OCI-LY3 (cell line): Measurements from ENCODE around the gene ATP6V0C.

Experiments
- EZH2phosphoT487 ChIP-seq: fragments of 200-600 bp; shearing (Covaris generic); IDR thresholded peaks from 2 replicates; pipeline ENCODE4 v1.6.1; 2018; ENCODE audit warnings: antibody characterized with exemption, mixed run types, low read depth
- TF ChIP-seq, protein P1 (sequence below): fragments of 200-600, 300-600 bp; sonication (generic); IDR thresholded peaks from 2 replicates; pipeline ENCODE4 v1.5.1; 2014; ENCODE audit warnings: antibody characterized with exemption, low read length, low read depth

DNA sequence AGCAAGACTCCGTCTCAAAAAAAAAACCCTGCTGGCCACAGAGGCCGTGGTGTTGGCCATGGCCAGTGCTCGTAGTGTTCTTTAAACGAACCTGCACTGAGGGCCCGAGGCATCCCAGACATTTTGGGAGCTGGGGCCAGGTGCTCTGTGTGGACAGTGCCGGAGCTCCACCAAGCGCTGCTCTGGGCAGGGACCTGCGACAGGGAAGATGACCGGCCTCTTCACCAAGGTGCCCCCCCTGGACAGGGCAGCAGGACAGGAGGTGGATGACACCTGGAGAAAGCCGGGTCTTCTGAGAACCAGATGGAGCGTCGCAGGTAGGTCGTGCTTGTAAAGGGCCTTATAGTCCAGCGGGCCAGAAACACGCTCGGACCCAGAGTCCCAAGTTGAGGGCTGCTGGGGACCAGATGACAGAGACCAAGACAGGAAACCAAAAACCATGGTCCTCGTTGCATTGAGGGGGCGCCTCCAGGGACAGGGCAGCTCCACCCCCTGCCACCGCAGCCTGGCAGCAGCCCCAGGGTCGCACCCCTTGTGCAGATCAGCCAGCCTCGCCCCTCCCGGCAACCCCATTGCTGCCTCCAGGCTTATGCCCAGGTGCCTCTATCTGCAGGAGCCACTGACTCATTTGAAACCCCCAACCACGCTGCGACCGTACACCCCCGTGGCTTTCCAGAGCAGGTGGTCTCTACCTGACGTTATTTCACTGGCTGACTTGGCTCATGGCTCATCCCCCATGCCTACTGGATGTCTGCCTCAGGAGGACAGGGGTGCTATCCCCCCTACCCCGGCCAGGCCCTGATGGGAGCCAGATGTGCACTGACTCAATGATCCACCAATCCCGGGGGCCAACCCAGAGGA, 46.9 kb upstream of the ATP6V0C start:
- TF ChIP-seq, protein P1, sequence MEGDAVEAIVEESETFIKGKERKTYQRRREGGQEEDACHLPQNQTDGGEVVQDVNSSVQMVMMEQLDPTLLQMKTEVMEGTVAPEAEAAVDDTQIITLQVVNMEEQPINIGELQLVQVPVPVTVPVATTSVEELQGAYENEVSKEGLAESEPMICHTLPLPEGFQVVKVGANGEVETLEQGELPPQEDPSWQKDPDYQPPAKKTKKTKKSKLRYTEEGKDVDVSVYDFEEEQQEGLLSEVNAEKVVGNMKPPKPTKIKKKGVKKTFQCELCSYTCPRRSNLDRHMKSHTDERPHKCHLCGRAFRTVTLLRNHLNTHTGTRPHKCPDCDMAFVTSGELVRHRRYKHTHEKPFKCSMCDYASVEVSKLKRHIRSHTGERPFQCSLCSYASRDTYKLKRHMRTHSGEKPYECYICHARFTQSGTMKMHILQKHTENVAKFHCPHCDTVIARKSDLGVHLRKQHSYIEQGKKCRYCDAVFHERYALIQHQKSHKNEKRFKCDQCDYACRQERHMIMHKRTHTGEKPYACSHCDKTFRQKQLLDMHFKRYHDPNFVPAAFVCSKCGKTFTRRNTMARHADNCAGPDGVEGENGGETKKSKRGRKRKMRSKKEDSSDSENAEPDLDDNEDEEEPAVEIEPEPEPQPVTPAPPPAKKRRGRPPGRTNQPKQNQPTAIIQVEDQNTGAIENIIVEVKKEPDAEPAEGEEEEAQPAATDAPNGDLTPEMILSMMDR = no peak
- no peak for TF ChIP-seq EZH2phosphoT487
